ENCODE data around the gene CACNA2D3. TPM values are rescaled to one million over a fixed set of nuclear protein-coding genes. Genes with fewer than 3 reads are reported as not detected.

Gene CACNA2D3
- total RNA-seq, 1 donor from 2014 or later: 7.3 TPM

- intact Hi-C loops (cut with DNase I): no loop called here
- Histone ChIP-seq H3K4me1 (no peaks in the 10 kb centered on the region), H3K36me3 (no peaks in the 10 kb centered on the region), H3K4me3 (no peak overlapping the region), H3K27me3 (no peaks in the 10 kb centered on the region), H3K9me3 (no peaks in the 10 kb centered on the region), H3K27ac (no peak overlapping the region)
- no peak for DNase-seq
- no peak for TF ChIP-seq CTCF (IDR thresholded peaks at IDR 0.05)
- no peak for ATAC-seq
Measured at GRCh38 chr3:54541369-54541768, 419.0 kb downstream of the CACNA2D3 start.

GRCh38 chr3:54543446-54543845 lies 421.1 kb downstream of the CACNA2D3 start:
- no peak for DNase-seq
- no peaks in the 10 kb centered on the region for H3K27me3 ChIP-seq
- H3K4me3 ChIP-seq: no peak overlapping the region
- no peaks in the 10 kb centered on the region for H3K4me1 ChIP-seq
- intact Hi-C loops (cut with DNase I): no loop called here
- TF ChIP-seq CTCF (IDR thresholded peaks at IDR 0.05): no peak
- no peak for ATAC-seq
- no peaks in the 10 kb centered on the region for H3K36me3 ChIP-seq
- no peaks in the 10 kb centered on the region for H3K9me3 ChIP-seq
- H3K27ac ChIP-seq: no peak overlapping the region

- Histone ChIP-seq H3K36me3 (no peaks in the 10 kb centered on the region), H3K4me3 (no peak overlapping the region), H3K9me3 (no peaks in the 10 kb centered on the region), H3K4me1 (no peaks in the 10 kb centered on the region), H3K27ac (no peak overlapping the region), H3K27me3 (no peaks in the 10 kb centered on the region)
- intact Hi-C loops (cut with DNase I): no loop called here
- no peak for TF ChIP-seq CTCF (IDR thresholded peaks at IDR 0.05)
- DNase-seq (no peak), ATAC-seq (no peak)
Measured at GRCh38 chr3:54547051-54547450, 424.7 kb downstream of the CACNA2D3 start.

GRCh38 chr3:54547846-54548245 lies 425.5 kb downstream of the CACNA2D3 start:
- no peaks in the 10 kb centered on the region for H3K27me3 ChIP-seq
- H3K36me3 ChIP-seq: no peaks in the 10 kb centered on the region
- H3K27ac ChIP-seq: no peak overlapping the region
- DNase-seq: no peak
- no peak for ATAC-seq
- H3K4me3 ChIP-seq: no peak overlapping the region
- intact Hi-C loops (cut with DNase I): no loop called here
- H3K4me1 ChIP-seq: no peaks in the 10 kb centered on the region
- no peak for TF ChIP-seq CTCF (IDR thresholded peaks at IDR 0.05)
- H3K9me3 ChIP-seq: no peaks in the 10 kb centered on the region

- Histone ChIP-seq H3K27me3 (no peaks in the 10 kb centered on the region), H3K4me3 (no peak overlapping the region), H3K9me3 (no peaks in the 10 kb centered on the region), H3K4me1 (no peaks in the 10 kb centered on the region), H3K27ac (no peak overlapping the region), H3K36me3 (no peaks in the 10 kb centered on the region)
- DNase-seq (no peak), ATAC-seq (no peak)
- no peak for TF ChIP-seq CTCF (IDR thresholded peaks at IDR 0.05)
- intact Hi-C loops (cut with DNase I): no loop called here
Measured at GRCh38 chr3:54549607-54550220, 427.4 kb downstream of the CACNA2D3 start.

All from upper lobe of right lung (tissue), 1 donor.